Osteoblast (primary cell): ENCODE measurements around the gene RASGRP4. TPM values are rescaled to one million over a fixed set of nuclear protein-coding genes. Genes with fewer than 3 reads are reported as not detected.
A peak's percentile ranks its signal among the peaks of the same experiment; 100 is the strongest.
"Not testable (repeated sequence)": the region's sequence is repeated elsewhere in the genome, so short reads cannot be mapped to it uniquely, and the experiment has no call there.

Experiments
- DNase-seq: peaks from one replicate; pipeline ENCODE4 v3.0.0; 2011; ENCODE audit warnings: low spot score, mixed read lengths; ENCODE audit not compliant: insufficient read length; ENCODE audit errors: missing footprints
- H2AFZ ChIP-seq: 2 replicates; pipeline ENCODE4 v1.6.0; 2011; ENCODE audit warnings: mild to moderate bottlenecking, low read length
- H3K27ac ChIP-seq: 2 replicates; pipeline ENCODE4 v1.5.1; 2011; ENCODE audit warnings: mild to moderate bottlenecking, low read depth, low read length, moderate library complexity
- H3K27me3 ChIP-seq: 2 replicates; pipeline ENCODE4 v1.6.0; 2012; ENCODE audit warnings: mild to moderate bottlenecking, control low read depth, inconsistent platforms, low read length, moderate library complexity; ENCODE audit not compliant: insufficient read depth
- H3K36me3 ChIP-seq: 2 replicates; pipeline ENCODE4 v1.5.1; 2011; ENCODE audit warnings: mild to moderate bottlenecking, low read length, control low read depth, moderate library complexity; ENCODE audit not compliant: insufficient read depth
- H3K4me1 ChIP-seq: 2 replicates; pipeline ENCODE4 v1.5.1; 2011; ENCODE audit warnings: mild to moderate bottlenecking, low read length, control low read depth, moderate library complexity; ENCODE audit not compliant: insufficient read depth
- H3K4me2 ChIP-seq: 2 replicates; pipeline ENCODE4 v1.6.0; 2011; ENCODE audit warnings: mild to moderate bottlenecking, low read length; ENCODE audit not compliant: insufficient read depth
- H3K4me3 ChIP-seq: fragments of 200-600 bp; sonication (generic); 3 replicates; pipeline ENCODE4 v1.5.1; 2012; ENCODE audit warnings: mild to moderate bottlenecking, low read length, inconsistent platforms; ENCODE audit not compliant: insufficient read depth
- H3K79me2 ChIP-seq: 2 replicates; pipeline ENCODE4 v1.6.0; 2012; ENCODE audit warnings: mild to moderate bottlenecking, low read length, control low read depth, inconsistent platforms; ENCODE audit not compliant: insufficient read depth
- H3K9me3 ChIP-seq: 2 replicates; pipeline ENCODE4 v1.5.1; 2011; ENCODE audit warnings: low read depth, low read length, control low read depth
- H4K20me1 ChIP-seq: 2 replicates; pipeline ENCODE4 v1.6.0; 2012; ENCODE audit warnings: mild to moderate bottlenecking, low read length, control low read depth; ENCODE audit not compliant: insufficient read depth
- total RNA-seq: library from RNA; depleted of rRNA; stranded (reverse); fragments of >200 nt; gene quantifications from 2 replicates; pipeline ENCODE4 v1.2.3, GENCODE V29; 2012
- TF ChIP-seq, protein P1 (sequence below): IDR thresholded peaks from 2 replicates; pipeline ENCODE4 v1.5.1; 2011; ENCODE audit warnings: mild to moderate bottlenecking, low read depth, low read length, moderate library complexity; ENCODE audit errors: extremely low read depth

The RASGRP4 gene
- total RNA-seq, 1 donor = not detected

DNA sequence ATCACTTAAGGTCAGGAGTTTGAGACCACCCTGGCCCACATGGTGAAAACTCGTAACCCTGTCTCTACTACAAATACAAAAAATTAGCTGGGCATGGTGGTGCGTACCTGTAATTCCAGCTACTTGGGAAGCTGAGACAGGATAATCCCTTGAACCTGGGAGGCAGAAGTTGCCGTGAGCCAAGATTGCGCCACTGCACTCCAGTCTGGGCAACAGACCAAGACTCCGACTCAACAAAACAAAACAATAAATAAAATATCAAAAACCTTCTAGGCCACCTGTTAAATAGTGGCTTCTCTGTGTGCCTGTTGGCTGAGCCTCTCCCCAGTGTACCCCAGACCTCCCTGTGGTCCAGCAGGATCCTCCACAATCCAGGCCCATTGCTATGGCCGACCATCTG lies 54.9 kb downstream of the RASGRP4 start:
- Histone ChIP-seq H3K79me2 (peaks cover 14% of the 10 kb centered on the region), H2AFZ (no peak overlapping the region), H3K4me1 (peaks cover 7% of the 10 kb centered on the region), H3K4me2 (no peak overlapping the region), H3K27ac (no peak overlapping the region), H3K4me3 (no peak overlapping the region), H3K9me3 (no peaks in the 10 kb centered on the region), H4K20me1 (peaks cover 10% of the 10 kb centered on the region), H3K27me3 (peaks cover 3% of the 10 kb centered on the region), H3K36me3 (no peaks in the 10 kb centered on the region)
- TF ChIP-seq, protein P1, sequence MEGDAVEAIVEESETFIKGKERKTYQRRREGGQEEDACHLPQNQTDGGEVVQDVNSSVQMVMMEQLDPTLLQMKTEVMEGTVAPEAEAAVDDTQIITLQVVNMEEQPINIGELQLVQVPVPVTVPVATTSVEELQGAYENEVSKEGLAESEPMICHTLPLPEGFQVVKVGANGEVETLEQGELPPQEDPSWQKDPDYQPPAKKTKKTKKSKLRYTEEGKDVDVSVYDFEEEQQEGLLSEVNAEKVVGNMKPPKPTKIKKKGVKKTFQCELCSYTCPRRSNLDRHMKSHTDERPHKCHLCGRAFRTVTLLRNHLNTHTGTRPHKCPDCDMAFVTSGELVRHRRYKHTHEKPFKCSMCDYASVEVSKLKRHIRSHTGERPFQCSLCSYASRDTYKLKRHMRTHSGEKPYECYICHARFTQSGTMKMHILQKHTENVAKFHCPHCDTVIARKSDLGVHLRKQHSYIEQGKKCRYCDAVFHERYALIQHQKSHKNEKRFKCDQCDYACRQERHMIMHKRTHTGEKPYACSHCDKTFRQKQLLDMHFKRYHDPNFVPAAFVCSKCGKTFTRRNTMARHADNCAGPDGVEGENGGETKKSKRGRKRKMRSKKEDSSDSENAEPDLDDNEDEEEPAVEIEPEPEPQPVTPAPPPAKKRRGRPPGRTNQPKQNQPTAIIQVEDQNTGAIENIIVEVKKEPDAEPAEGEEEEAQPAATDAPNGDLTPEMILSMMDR = no peak
- peak; percentile 48 for DNase-seq

DNA sequence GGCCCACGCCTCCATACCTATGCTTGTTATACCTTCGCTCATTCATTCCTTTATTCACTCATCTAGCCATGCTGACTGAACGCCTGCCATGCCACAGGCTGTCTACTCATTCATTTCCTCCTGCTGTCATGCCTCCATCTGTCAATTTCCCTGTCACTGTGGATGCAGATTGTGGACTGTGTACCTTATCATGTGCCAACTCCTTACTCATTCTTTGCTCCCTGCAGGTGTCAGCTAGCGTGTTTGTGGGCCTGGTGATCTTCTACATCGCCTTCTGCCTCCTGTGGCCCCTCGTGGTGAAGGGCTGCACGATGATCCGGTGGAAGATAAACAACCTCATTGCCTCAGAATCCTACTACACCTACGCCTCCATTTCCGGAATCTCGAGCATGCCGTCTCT lies 55.7 kb downstream of the RASGRP4 start:
- Histone ChIP-seq H4K20me1 (peaks cover 4% of the 10 kb centered on the region), H3K79me2 (peaks cover 6% of the 10 kb centered on the region), H3K4me2 (no peak overlapping the region), H2AFZ (no peak overlapping the region), H3K9me3 (no peaks in the 10 kb centered on the region), H3K4me1 (no peaks in the 10 kb centered on the region), H3K36me3 (no peaks in the 10 kb centered on the region), H3K4me3 (no peak overlapping the region), H3K27me3 (peaks cover 3% of the 10 kb centered on the region), H3K27ac (no peak overlapping the region)
- TF ChIP-seq, protein P1 = no peak
- peak; percentile 5 for DNase-seq

DNA sequence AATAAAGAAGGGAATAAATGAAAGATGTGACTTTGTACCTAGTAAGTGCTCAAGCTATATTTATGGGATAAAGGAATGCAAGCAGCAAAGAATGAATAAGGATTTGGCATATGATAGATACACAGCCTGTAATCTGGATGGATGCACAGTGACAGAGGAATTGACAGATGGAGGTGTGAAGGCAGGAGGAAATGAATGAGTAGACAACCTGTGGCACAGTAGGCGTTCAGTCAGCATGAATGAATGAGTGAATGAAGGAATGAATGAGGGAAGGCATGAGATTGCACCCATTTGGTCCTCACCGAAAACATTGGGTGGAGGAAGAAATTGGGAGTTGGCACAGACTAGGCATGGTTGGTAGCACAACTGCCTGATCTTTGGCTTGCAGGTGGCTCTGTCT lies 56.4 kb downstream of the RASGRP4 start:
- no peak for DNase-seq
- TF ChIP-seq, protein P1 = no peak

DNA sequence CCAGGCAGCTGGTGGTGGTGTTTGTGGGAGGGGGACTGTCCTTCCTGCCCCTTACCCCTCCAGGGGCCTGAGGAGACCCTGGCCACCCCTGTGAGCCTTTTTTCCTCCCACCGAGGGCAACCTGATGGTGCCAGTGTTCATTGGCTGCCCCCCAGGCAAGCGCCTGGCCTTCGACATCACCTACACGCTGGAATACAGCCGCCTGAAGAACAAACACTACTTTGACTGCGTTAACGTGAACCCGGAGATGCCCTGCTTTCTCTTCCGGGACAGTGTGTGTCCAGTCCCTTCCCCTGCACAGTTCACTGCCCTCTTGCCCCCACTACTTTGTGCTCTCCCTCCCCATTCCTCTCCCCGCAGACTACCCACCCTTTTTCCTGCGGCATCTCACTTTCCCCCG lies 59.0 kb downstream of the RASGRP4 start:
- peak; percentile 62 for DNase-seq
- H3K4me3 ChIP-seq = no peak overlapping the region
- no peak overlapping the region for H3K4me2 ChIP-seq
- H3K27me3 ChIP-seq = peaks cover 3% of the 10 kb centered on the region
- TF ChIP-seq, protein P1 = no peak
- no peak overlapping the region for H3K27ac ChIP-seq
- H3K9me3 ChIP-seq = no peaks in the 10 kb centered on the region
- no peaks in the 10 kb centered on the region for H3K36me3 ChIP-seq
- H2AFZ ChIP-seq = no peak overlapping the region
- no peaks in the 10 kb centered on the region for H4K20me1 ChIP-seq
- peaks cover 4% of the 10 kb centered on the region for H3K4me1 ChIP-seq
- H3K79me2 ChIP-seq = no peaks in the 10 kb centered on the region

More for the DNA sequence above, 56.4 kb downstream of the RASGRP4 start:
- H3K4me2 ChIP-seq = no peak overlapping the region
- H3K27ac ChIP-seq = no peak overlapping the region
- H3K4me3 ChIP-seq = no peak overlapping the region
- H2AFZ ChIP-seq = no peak overlapping the region
- H3K36me3 ChIP-seq = no peaks in the 10 kb centered on the region
- no peaks in the 10 kb centered on the region for H4K20me1 ChIP-seq
- no peaks in the 10 kb centered on the region for H3K79me2 ChIP-seq
- peaks cover 3% of the 10 kb centered on the region for H3K27me3 ChIP-seq
- H3K4me1 ChIP-seq = no peaks in the 10 kb centered on the region
- no peaks in the 10 kb centered on the region for H3K9me3 ChIP-seq

DNA sequence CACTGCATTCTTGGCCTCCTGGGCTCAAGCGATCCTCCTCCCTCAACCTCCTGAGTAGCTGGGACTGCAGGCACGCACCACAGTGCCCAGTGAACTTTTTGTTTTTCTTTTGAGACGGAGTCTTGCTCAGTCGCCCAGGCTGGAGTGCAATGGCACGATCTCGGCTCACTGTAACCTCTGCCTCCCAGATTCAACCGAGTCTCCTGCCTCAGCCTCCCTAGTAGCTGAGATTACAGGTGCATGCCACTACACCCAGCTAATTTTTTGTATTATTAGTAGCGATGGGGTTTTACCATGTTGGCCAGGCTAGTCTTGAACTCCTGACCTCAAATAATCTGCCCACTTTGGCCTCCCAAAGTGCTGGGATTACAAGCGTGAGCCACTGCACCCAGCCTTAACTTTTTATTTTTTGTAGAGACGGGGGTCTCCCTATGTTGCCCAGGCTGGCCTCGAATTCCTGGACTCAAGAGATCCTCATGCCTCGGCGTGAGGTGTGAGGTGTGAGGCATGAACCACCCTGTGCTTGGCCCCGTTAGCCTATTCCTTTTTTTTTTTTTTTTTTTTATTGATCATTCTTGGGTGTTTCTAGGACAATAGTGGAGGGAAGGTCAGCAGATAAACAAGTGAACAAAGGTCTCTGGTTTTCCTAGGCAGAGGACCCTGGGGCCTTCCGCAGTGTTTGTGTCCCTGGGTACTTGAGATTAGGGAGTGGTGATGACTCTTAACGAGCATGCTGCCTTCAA lies 62.9 kb downstream of the RASGRP4 start:
- not testable (repeated sequence) for H4K20me1 ChIP-seq, H3K9me3 ChIP-seq, H3K4me3 ChIP-seq, DNase-seq, H3K4me1 ChIP-seq, H3K27ac ChIP-seq, H2AFZ ChIP-seq, H3K36me3 ChIP-seq, H3K79me2 ChIP-seq, H3K4me2 ChIP-seq
- peaks cover 32% of the 10 kb centered on the region for H3K27me3 ChIP-seq
